GM18499 (cell line): ENCODE results near the gene NGDN.

Experiments
- ATAC-seq: cut with Tn5 transposase; IDR thresholded peaks from one replicate; pipeline ENCODE4 v1.9.1; 2021; ENCODE audit warnings: moderate number of reproducible peaks; ENCODE audit not compliant: insufficient read depth, unreplicated experiment

The NGDN gene

GRCh38 chr14:23465261-23465660 is 4.2 kb upstream of the NGDN start:
- ATAC-seq: no peak

GRCh38 chr14:23468704-23469126 is 788 bp upstream of the NGDN start:
- no peak for ATAC-seq

GRCh38 chr14:23469906-23470403 is 452 bp downstream of the NGDN start:
- ATAC-seq: no peak

- no peak for ATAC-seq
These were observed 1.4 kb downstream of the NGDN start for GRCh38 chr14:23470947-23471346.

GRCh38 chr14:23478109-23478759 is 8.7 kb downstream of the NGDN start:
- ATAC-seq: no peak

- ATAC-seq: no peak
These were observed 12.0 kb downstream of the NGDN start for GRCh38 chr14:23481362-23481970.

- no peak for ATAC-seq
These were observed 12.7 kb downstream of the NGDN start for GRCh38 chr14:23481979-23482822.

GRCh38 chr14:23482823-23483148 is 13.3 kb downstream of the NGDN start:
- no peak for ATAC-seq

GRCh38 chr14:23483236-23483854 is 13.8 kb downstream of the NGDN start:
- no peak for ATAC-seq

GRCh38 chr14:23485326-23485725 is 15.8 kb downstream of the NGDN start:
- ATAC-seq: no peak

GRCh38 chr14:23486036-23486435 is 16.5 kb downstream of the NGDN start:
- ATAC-seq: no peak

GRCh38 chr14:23487216-23487615 is 17.7 kb downstream of the NGDN start:
- ATAC-seq: no peak

- no peak for ATAC-seq
These were observed 23.2 kb downstream of the NGDN start for GRCh38 chr14:23492618-23493272.

- no peak for ATAC-seq
These were observed 24.7 kb downstream of the NGDN start for GRCh38 chr14:23494223-23494622.

- ATAC-seq: no peak
These were observed 42.7 kb downstream of the NGDN start for GRCh38 chr14:23512156-23512555.

GRCh38 chr14:23513005-23513817 is 43.7 kb downstream of the NGDN start:
- ATAC-seq: no peak

- ATAC-seq: no peak
These were observed 44.5 kb downstream of the NGDN start for GRCh38 chr14:23513818-23514643.

GRCh38 chr14:23514644-23514957 is 45.1 kb downstream of the NGDN start:
- no peak for ATAC-seq
